HepG2 (cell line): ENCODE measurements around the gene BASP1. TPM values are rescaled to one million over a fixed set of nuclear protein-coding genes. Genes with fewer than 3 reads are reported as not detected.

Source experiments
- ATAC-seq: fragments of 200-7000 bp; cut with Tn5 transposase; 3 replicates; pipeline ENCODE4 v1.9.1; 2020; ENCODE audit warnings: mild to moderate bottlenecking, moderate library complexity
- BruUV-seq: library from RNA; stranded (reverse); fragments of 400-500 nt; replicated peaks from 2 replicates; lab custom pipeline; 2021; lab: Mats Ljungman, UMichigan
- CTCF ChIA-PET: fragments of 300-600 bp; formaldehyde crosslinking; extraction: SDS; loops from one replicate; lab custom pipeline; 2021; ENCODE audit warnings: low total read pairs, inconsistent platforms, low intra/inter-chr PET ratio; lab: Yijun Ruan, JAX
- POLR2A ChIA-PET: fragments of 350-600 bp; sonication (Branson Sonifier 250); formaldehyde crosslinking; loops from one replicate; lab custom pipeline; 2020; ENCODE audit warnings: antibody characterized with exemption, inconsistent platforms; lab: Yijun Ruan, JAX
- DNase-seq: peaks from one replicate; pipeline ENCODE4 v3.0.0-alpha.2; 2015; ENCODE audit warnings: low spot score
- FAIRE-seq: peaks from 3 replicates; lab custom pipeline; 2011; peaks lifted over from hg19 to GRCh38; lab: Jason Lieb, UNC
- H2AFZ ChIP-seq: one replicate; pipeline ENCODE4 v1.6.1; 2011; ENCODE audit warnings: low read length, inconsistent platforms
- H3K27ac ChIP-seq: fragments of 300-600 bp; 3 replicates; pipeline ENCODE4 v1.8.0; 2011; ENCODE audit warnings: mixed run types, mild to moderate bottlenecking, mixed read lengths, low read length, inconsistent platforms; ENCODE audit not compliant: insufficient read depth; ENCODE audit errors: extremely low read length
- H3K27me3 ChIP-seq, 2 experiments: fragments of 200-600 bp in 1 of 2; 2 replicates in 1 of 2; 3 replicates in 1 of 2; pipeline versions ENCODE4 v1.6.0 to v1.8.0; 2011; ENCODE audit warnings: low read length in 2 of 2, mild to moderate bottlenecking in 2 of 2, moderate library complexity in 2 of 2, inconsistent platforms in 1 of 2; ENCODE audit not compliant: insufficient read depth in 2 of 2, control insufficient read depth in 1 of 2
- H3K36me3 ChIP-seq, 2 experiments: fragments of 200-600 bp in 1 of 2; replicated peaks in 1 of 2; 2 replicates in 1 of 2; 3 replicates in 1 of 2; pipeline versions ENCODE4 v1.5.1 to v1.8.0; 2011; ENCODE audit warnings: low read length in 2 of 2, inconsistent platforms in 1 of 2; ENCODE audit not compliant: insufficient read depth in 2 of 2, control insufficient read depth in 1 of 2
- H3K4me1 ChIP-seq: 2 replicates; pipeline ENCODE4 v1.5.1; 2012; ENCODE audit warnings: low read length, inconsistent platforms; ENCODE audit not compliant: insufficient read depth
- H3K4me2 ChIP-seq: 2 replicates; pipeline ENCODE4 v1.6.0; 2011; ENCODE audit warnings: low read depth, low read length, inconsistent platforms
- H3K4me3 ChIP-seq, 3 experiments: fragments of 200-600 bp in 1 of 3; sonication (generic), shearing (Covaris generic) in 1 of 3; replicated peaks in 1 of 3; 2 replicates each; pipeline ENCODE4 v1.5.1; 2011 to 2016; ENCODE audit warnings: low read length in 3 of 3, inconsistent platforms in 2 of 3, low read depth in 2 of 3, mild to moderate bottlenecking in 2 of 3, control low read depth in 1 of 3, mixed read lengths in 1 of 3; ENCODE audit not compliant: insufficient read depth in 1 of 3
- H3K79me2 ChIP-seq: one replicate; pipeline ENCODE4 v1.6.1; 2011; ENCODE audit warnings: low read length, inconsistent platforms; ENCODE audit not compliant: insufficient read depth
- H3K9ac ChIP-seq: 2 replicates; pipeline ENCODE4 v1.6.0; 2011; ENCODE audit warnings: mild to moderate bottlenecking, low read depth, low read length, inconsistent platforms; ENCODE audit not compliant: insufficient read depth
- H3K9me3 ChIP-seq: 2 replicates; pipeline ENCODE4 v1.5.1; 2012; ENCODE audit warnings: mild to moderate bottlenecking, low read length
- H4K20me1 ChIP-seq: 2 replicates; pipeline ENCODE4 v1.6.0; 2011; ENCODE audit warnings: inconsistent platforms, mild to moderate bottlenecking, low read length, moderate library complexity; ENCODE audit not compliant: insufficient read depth
- HMG20A ChIP-seq: IDR thresholded peaks from 2 replicates; pipeline ENCODE4 v1.6.1; 2016; ENCODE audit warnings: borderline replicate concordance
- MBD4 ChIP-seq: IDR thresholded peaks from 2 replicates; pipeline ENCODE4 v1.6.1; 2012; ENCODE audit warnings: low read length, inconsistent platforms, borderline replicate concordance
- NFIC ChIP-seq: IDR thresholded peaks from 2 replicates; pipeline ENCODE4 v1.6.1; 2012; ENCODE audit warnings: mild to moderate bottlenecking, low read length, inconsistent platforms
- SRSF4 ChIP-seq: fragments of 200-400 bp; formaldehyde crosslinking; IDR thresholded peaks from one replicate; pipeline ENCODE4 v1.6.1; 2018; ENCODE audit warnings: mild to moderate bottlenecking, low read depth, low read length, moderate library complexity; ENCODE audit not compliant: poor library complexity, severe bottlenecking
- ZNF180 ChIP-seq: sonication (generic); formaldehyde crosslinking; IDR thresholded peaks from 2 replicates; pipeline ENCODE4 v1.4.0; 2020; ENCODE audit warnings: low read depth, missing genetic modification reagents, borderline replicate concordance
- ZNF232 ChIP-seq: sonication (generic); formaldehyde crosslinking; IDR thresholded peaks from 2 replicates; pipeline ENCODE4 v1.4.0; 2020; ENCODE audit warnings: missing genetic modification reagents, borderline replicate concordance
- ZNF333 ChIP-seq: sonication (generic); formaldehyde crosslinking; IDR thresholded peaks from 2 replicates; pipeline ENCODE4 v1.4.0; 2020; ENCODE audit warnings: mild to moderate bottlenecking, missing genetic modification reagents, borderline replicate concordance
- ZNF44 ChIP-seq: sonication (generic); formaldehyde crosslinking; IDR thresholded peaks from 2 replicates; pipeline ENCODE4 v1.5.1; 2020; ENCODE audit warnings: mild to moderate bottlenecking, missing genetic modification reagents
- ZNF441 ChIP-seq: sonication (generic); formaldehyde crosslinking; IDR thresholded peaks from 2 replicates; pipeline ENCODE4 v1.7.0; 2021; ENCODE audit warnings: missing genetic modification reagents, borderline replicate concordance
- ZNF530 ChIP-seq: sonication (generic); formaldehyde crosslinking; IDR thresholded peaks from 2 replicates; pipeline ENCODE4 v1.5.0; 2020; ENCODE audit warnings: low read depth, mild to moderate bottlenecking, missing genetic modification reagents
- ZNF615 ChIP-seq: sonication (generic); formaldehyde crosslinking; IDR thresholded peaks from 2 replicates; pipeline ENCODE4 v1.5.0; 2020; ENCODE audit warnings: mild to moderate bottlenecking, missing genetic modification reagents, borderline replicate concordance
- ZNF724P ChIP-seq: sonication (generic); formaldehyde crosslinking; IDR thresholded peaks from 2 replicates; pipeline ENCODE4 v1.8.0; 2022; ENCODE audit warnings: missing genetic modification reagents, borderline replicate concordance
- WGBS: methylation state at CpG from one replicate; pipeline ENCODE4 v1.1.6; 2017; ENCODE audit warnings: low lambda C conversion rate; 5-methylcytosine and 5-hydroxymethylcytosine counted together
- in situ Hi-C: cut with HindIII; loops from 2 replicates; pipeline ENCODE4 v1.10.0; 2017; ENCODE audit warnings: low pct_unique_long_range_greater_than_20kb; ENCODE audit not compliant: extremely low pct_ligation_motif_present
- intact Hi-C: fragments of 100-400 bp; cut with micrococcal nuclease; formaldehyde crosslinking; loops from one replicate; pipeline ENCODE4 v1.10.0; 2022; ENCODE audit not compliant: unreplicated experiment
- polyA plus RNA-seq, 8 experiments: library from polyadenylated mRNA; depleted of rRNA in 3 of 8; stranded (reverse) in 7 of 8; unstranded in 1 of 8; fragments of >200 nt; fragmentation: Illumina TruSeq in 4 of 8; extraction: Trizol in 4 of 8; gene quantifications; 2 replicates each; pipeline versions ENCODE4 v1.2.1 to v1.2.3, GENCODE V29; 2011 to 2016; ENCODE audit warnings: low read depth in 4 of 8, missing spikeins in 1 of 8, mixed read lengths in 1 of 8; ENCODE audit not compliant: insufficient read depth in 1 of 8
- total RNA-seq, 5 experiments: library from RNA; depleted of rRNA; stranded (reverse); fragments of >200 nt; fragmentation: Illumina TruSeq; extraction: Trizol; gene quantifications; 2 replicates each; pipeline ENCODE4 v1.2.3, GENCODE V29; 2016; ENCODE audit warnings: low read depth in 1 of 5
- TF ChIP-seq, protein P1 (sequence below): sonication (generic); formaldehyde crosslinking; IDR thresholded peaks from 2 replicates; pipeline ENCODE4 v1.8.1; 2023; ENCODE audit warnings: missing genetic modification reagents, inconsistent platforms, borderline replicate concordance

The BASP1 gene
- total and polyA plus RNA-seq, 2 of the 13 experiments (the other 11 are each of a cell fraction or from before 2014, with no cell fraction given) = 0.04 TPM; not detected in 1

GRCh38 chr5:17220469-17220868, 3.0 kb downstream of the BASP1 start:
- FAIRE-seq (no peak), DNase-seq (no peak), ATAC-seq (no peak)
- CTCF ChIA-PET = no interaction called here
- Histone ChIP-seq H3K36me3 (no peaks in the 10 kb centered on the region), H3K9me3 (no peaks in the 10 kb centered on the region), H4K20me1 (no peaks in the 10 kb centered on the region), H3K4me2 (no peak overlapping the region), H3K4me1 (no peaks in the 10 kb centered on the region), H3K79me2 (no peaks in the 10 kb centered on the region), H3K27ac (no peak overlapping the region), H3K4me3 (no peak overlapping the region), H3K9ac (no peak overlapping the region), H3K27me3 (no peaks in the 10 kb centered on the region), H2AFZ (no peak overlapping the region)
- POLR2A ChIA-PET = no interaction called here
- intact Hi-C loops = no loop called here
- in situ Hi-C loops = no loop called here
- TF ChIP-seq MBD4 (no peak), NFIC (no peak), ZNF615 (CRISPR knock-in tag) (no peak), ZNF232 (CRISPR knock-in tag) (no peak), ZNF44 (no peak), HMG20A (CRISPR knock-in tag) (no peak), ZNF530 (no peak)
- under 1% methylated on average over 4 of the region's 4 CpGs for WGBS
- BruUV-seq = no TSS peak

DNA sequence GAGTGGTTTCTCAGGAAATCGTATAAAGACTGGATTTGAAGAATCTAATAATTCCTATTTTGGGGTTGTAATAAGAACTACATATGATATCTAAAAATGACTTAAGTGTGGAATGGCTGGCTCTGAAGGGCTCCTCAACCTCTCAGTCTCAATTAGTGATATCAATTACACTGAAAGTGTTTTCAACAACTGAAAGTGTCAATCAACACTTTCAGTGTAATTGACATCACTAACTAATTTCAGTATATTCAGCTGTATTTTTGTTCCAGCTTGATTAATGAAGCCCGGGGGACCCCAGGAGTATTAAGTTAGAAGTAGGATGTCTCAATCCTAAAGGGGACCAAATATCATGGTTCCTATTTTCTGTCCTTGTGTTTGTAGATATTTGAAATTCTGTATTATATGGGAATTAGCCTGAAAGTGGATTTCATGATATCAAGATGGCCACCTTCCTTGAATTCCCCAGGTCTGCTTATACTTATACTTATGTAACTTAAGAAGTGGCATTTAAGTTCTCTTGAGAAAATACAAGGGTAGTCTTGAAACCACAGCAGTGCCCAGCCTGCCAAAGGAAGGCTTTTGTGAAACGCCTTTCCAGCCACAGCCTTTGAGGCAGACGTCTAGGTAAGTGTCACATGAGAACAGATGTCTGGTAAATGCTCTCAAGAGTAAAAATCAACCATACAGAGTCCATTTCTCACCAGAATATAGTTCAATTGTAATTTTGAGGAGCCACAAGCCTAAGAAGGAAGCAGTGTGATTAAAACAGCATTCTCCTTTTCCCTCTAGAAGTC, 4.6 kb downstream of the BASP1 start:
- POLR2A ChIA-PET = no interaction called here
- H3K4me2 ChIP-seq = no peak overlapping the region
- no peaks in the 10 kb centered on the region for H3K36me3 ChIP-seq
- no peaks in the 10 kb centered on the region for H3K27me3 ChIP-seq
- no peaks in the 10 kb centered on the region for H3K79me2 ChIP-seq
- no peak overlapping the region for H2AFZ ChIP-seq
- intact Hi-C loops (no loop called here), in situ Hi-C loops (no loop called here)
- WGBS = 1% methylated on average over 4 of the region's 4 CpGs
- no peak for DNase-seq
- no peak for FAIRE-seq
- H3K9me3 ChIP-seq = no peaks in the 10 kb centered on the region
- CTCF ChIA-PET = no interaction called here
- H3K27ac ChIP-seq = no peak overlapping the region
- no TSS peak for BruUV-seq
- no peaks in the 10 kb centered on the region for H3K4me1 ChIP-seq
- H4K20me1 ChIP-seq = no peaks in the 10 kb centered on the region
- no peak overlapping the region for H3K4me3 ChIP-seq
- H3K9ac ChIP-seq = no peak overlapping the region
- ATAC-seq = no peak
- TF ChIP-seq ZNF180 = no peak
- TF ChIP-seq ZNF724P (CRISPR knock-in tag) = no peak
- no peak for TF ChIP-seq ZNF441 (CRISPR knock-in tag)
- TF ChIP-seq ZNF333 (CRISPR knock-in tag) = no peak
- TF ChIP-seq SRSF4 = no peak
- TF ChIP-seq, protein P1, sequence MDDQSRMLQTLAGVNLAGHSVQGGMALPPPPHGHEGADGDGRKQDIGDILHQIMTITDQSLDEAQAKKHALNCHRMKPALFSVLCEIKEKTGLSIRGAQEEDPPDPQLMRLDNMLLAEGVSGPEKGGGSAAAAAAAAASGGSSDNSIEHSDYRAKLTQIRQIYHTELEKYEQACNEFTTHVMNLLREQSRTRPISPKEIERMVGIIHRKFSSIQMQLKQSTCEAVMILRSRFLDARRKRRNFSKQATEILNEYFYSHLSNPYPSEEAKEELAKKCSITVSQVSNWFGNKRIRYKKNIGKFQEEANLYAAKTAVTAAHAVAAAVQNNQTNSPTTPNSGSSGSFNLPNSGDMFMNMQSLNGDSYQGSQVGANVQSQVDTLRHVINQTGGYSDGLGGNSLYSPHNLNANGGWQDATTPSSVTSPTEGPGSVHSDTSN = no peak
